GM21737 (cell line): ENCODE results near the gene AGMO.

ENCODE experiments used
- ATAC-seq: cut with Tn5 transposase; IDR thresholded peaks from one replicate; pipeline ENCODE4 v1.9.1; 2021; ENCODE audit warnings: mild to moderate bottlenecking, moderate library complexity; ENCODE audit not compliant: unreplicated experiment

The AGMO gene

GRCh38 chr7:15561835-15562234, at the start of gene AGMO:
Gene AGMO (minus strand): TSS chr7:15562015.
- no peak for ATAC-seq

GRCh38 chr7:15610503-15610902, 48.7 kb upstream of the AGMO start:
- no peak for ATAC-seq

- ATAC-seq, result no peak
Measured at GRCh38 chr7:15609287-15609686, 47.5 kb upstream of the AGMO start.

GRCh38 chr7:15607529-15608210, 45.9 kb upstream of the AGMO start:
- no peak for ATAC-seq

- ATAC-seq, result no peak
Measured at GRCh38 chr7:15606561-15606960, 44.7 kb upstream of the AGMO start.

- ATAC-seq, result no peak
Measured at GRCh38 chr7:15604166-15604565, 42.4 kb upstream of the AGMO start.

GRCh38 chr7:15603124-15603523, 41.3 kb upstream of the AGMO start:
- no peak for ATAC-seq

GRCh38 chr7:15602236-15602635, 40.4 kb upstream of the AGMO start:
- no peak for ATAC-seq

GRCh38 chr7:15601175-15601574, 39.4 kb upstream of the AGMO start:
- no peak for ATAC-seq

- no peak for ATAC-seq
Measured at GRCh38 chr7:15600298-15600697, 38.5 kb upstream of the AGMO start.

- no peak for ATAC-seq
Measured at GRCh38 chr7:15594461-15594860, 32.6 kb upstream of the AGMO start.

GRCh38 chr7:15593382-15593781, 31.6 kb upstream of the AGMO start:
- no peak for ATAC-seq

GRCh38 chr7:15586266-15586665, 24.5 kb upstream of the AGMO start:
- ATAC-seq, result no peak

GRCh38 chr7:15584575-15584974, 22.8 kb upstream of the AGMO start:
- no peak for ATAC-seq

GRCh38 chr7:15582773-15583172, 21.0 kb upstream of the AGMO start:
- no peak for ATAC-seq

- ATAC-seq, result no peak
Measured at GRCh38 chr7:15581352-15581951, 19.6 kb upstream of the AGMO start.

- ATAC-seq, result no peak
Measured at GRCh38 chr7:15580604-15581351, 19.0 kb upstream of the AGMO start.

GRCh38 chr7:15577600-15577999, 15.8 kb upstream of the AGMO start:
- ATAC-seq, result no peak

- ATAC-seq, result no peak
Measured at GRCh38 chr7:15571301-15571878, 9.6 kb upstream of the AGMO start.

- ATAC-seq, result no peak
Measured at GRCh38 chr7:15567652-15568051, 5.8 kb upstream of the AGMO start.

- no peak for ATAC-seq
Measured at GRCh38 chr7:15567036-15567435, 5.2 kb upstream of the AGMO start.

- no peak for ATAC-seq
Measured at GRCh38 chr7:15566476-15566875, 4.7 kb upstream of the AGMO start.
